PC-9 (cell line): ENCODE data around the gene CACNA1G.

Experiments
- EZH2 ChIP-seq: fragments of 200-600 bp; sonication (generic); IDR thresholded peaks from 2 replicates; pipeline ENCODE4 v1.8.0; 2017; ENCODE audit warnings: antibody characterized with exemption, low read depth
- TF ChIP-seq, protein P1 (sequence below): fragments of 200-600 bp; sonication (generic); conservative IDR thresholded peaks from 2 replicates; pipeline ENCODE4 v1.6.1; 2017; ENCODE audit warnings: mixed run types, antibody characterized with exemption, mild to moderate bottlenecking, moderate library complexity

GRCh38 chr17:50665838-50666237, 105.3 kb downstream of the CACNA1G start:
- TF ChIP-seq, protein P1, sequence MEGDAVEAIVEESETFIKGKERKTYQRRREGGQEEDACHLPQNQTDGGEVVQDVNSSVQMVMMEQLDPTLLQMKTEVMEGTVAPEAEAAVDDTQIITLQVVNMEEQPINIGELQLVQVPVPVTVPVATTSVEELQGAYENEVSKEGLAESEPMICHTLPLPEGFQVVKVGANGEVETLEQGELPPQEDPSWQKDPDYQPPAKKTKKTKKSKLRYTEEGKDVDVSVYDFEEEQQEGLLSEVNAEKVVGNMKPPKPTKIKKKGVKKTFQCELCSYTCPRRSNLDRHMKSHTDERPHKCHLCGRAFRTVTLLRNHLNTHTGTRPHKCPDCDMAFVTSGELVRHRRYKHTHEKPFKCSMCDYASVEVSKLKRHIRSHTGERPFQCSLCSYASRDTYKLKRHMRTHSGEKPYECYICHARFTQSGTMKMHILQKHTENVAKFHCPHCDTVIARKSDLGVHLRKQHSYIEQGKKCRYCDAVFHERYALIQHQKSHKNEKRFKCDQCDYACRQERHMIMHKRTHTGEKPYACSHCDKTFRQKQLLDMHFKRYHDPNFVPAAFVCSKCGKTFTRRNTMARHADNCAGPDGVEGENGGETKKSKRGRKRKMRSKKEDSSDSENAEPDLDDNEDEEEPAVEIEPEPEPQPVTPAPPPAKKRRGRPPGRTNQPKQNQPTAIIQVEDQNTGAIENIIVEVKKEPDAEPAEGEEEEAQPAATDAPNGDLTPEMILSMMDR: no peak
- TF ChIP-seq EZH2: no peak
